NCI-H1436 treated with DMSO at 0.1 percent for 48 hours (cell line): ENCODE measurements around the gene CORO1C.
"Not testable (repeated sequence)": the region's sequence is repeated elsewhere in the genome, so short reads cannot be mapped to it uniquely, and the experiment has no call there.

ENCODE experiments used
- DNase-seq: peaks from one replicate; lab custom pipeline; 2025; lab: John Stamatoyannopoulos, UW

The CORO1C gene

GRCh38 chr12:108753976-108754375, 22.7 kb upstream of the CORO1C start:
- no peak for DNase-seq

- no peak for DNase-seq
Observed at GRCh38 chr12:108752387-108752786, 21.1 kb upstream of the CORO1C start.

- no peak for DNase-seq
Observed at GRCh38 chr12:108751821-108752220, 20.5 kb upstream of the CORO1C start.

- not testable (repeated sequence) for DNase-seq
Observed at GRCh38 chr12:108751003-108751402, 19.7 kb upstream of the CORO1C start.

- no peak for DNase-seq
Observed at GRCh38 chr12:108750526-108750925, 19.2 kb upstream of the CORO1C start.

GRCh38 chr12:108747563-108747962, 16.2 kb upstream of the CORO1C start:
- no peak for DNase-seq

- no peak for DNase-seq
Observed at GRCh38 chr12:108745641-108746040, 14.3 kb upstream of the CORO1C start.

GRCh38 chr12:108744021-108744897, 12.9 kb upstream of the CORO1C start:
- DNase-seq: no peak

GRCh38 chr12:108738170-108738569, 6.9 kb upstream of the CORO1C start:
- DNase-seq: no peak

- no peak for DNase-seq
Observed at GRCh38 chr12:108735855-108736254, 4.5 kb upstream of the CORO1C start.

GRCh38 chr12:108734200-108734906, 3.0 kb upstream of the CORO1C start:
- no peak for DNase-seq

GRCh38 chr12:108733230-108733531, 1.9 kb upstream of the CORO1C start:
- not testable (repeated sequence) for DNase-seq

GRCh38 chr12:108732489-108733229, 1.3 kb upstream of the CORO1C start:
- DNase-seq: no peak

- DNase-seq: peak; percentile 86
Observed at GRCh38 chr12:108731866-108732461, 646 bp upstream of the CORO1C start.

GRCh38 chr12:108730365-108731104, 783 bp downstream of the CORO1C start:
- DNase-seq: no peak

GRCh38 chr12:108729612-108730364, 1.5 kb downstream of the CORO1C start:
- no peak for DNase-seq

- DNase-seq: no peak
Observed at GRCh38 chr12:108728820-108729611, 2.3 kb downstream of the CORO1C start.

GRCh38 chr12:108727868-108728735, 3.2 kb downstream of the CORO1C start:
- no peak for DNase-seq

- no peak for DNase-seq
Observed at GRCh38 chr12:108727161-108727560, 4.2 kb downstream of the CORO1C start.
